GM19351 (cell line): ENCODE results near the gene SLC5A1.
"Not testable (repeated sequence)": the region's sequence is repeated elsewhere in the genome, so short reads cannot be mapped to it uniquely, and the experiment has no call there.

Experiments
- ATAC-seq: cut with Tn5 transposase; IDR thresholded peaks from one replicate; pipeline ENCODE4 v1.9.1; 2021; ENCODE audit warnings: mild to moderate bottlenecking, moderate library complexity; ENCODE audit not compliant: unreplicated experiment

Gene SLC5A1

DNA sequence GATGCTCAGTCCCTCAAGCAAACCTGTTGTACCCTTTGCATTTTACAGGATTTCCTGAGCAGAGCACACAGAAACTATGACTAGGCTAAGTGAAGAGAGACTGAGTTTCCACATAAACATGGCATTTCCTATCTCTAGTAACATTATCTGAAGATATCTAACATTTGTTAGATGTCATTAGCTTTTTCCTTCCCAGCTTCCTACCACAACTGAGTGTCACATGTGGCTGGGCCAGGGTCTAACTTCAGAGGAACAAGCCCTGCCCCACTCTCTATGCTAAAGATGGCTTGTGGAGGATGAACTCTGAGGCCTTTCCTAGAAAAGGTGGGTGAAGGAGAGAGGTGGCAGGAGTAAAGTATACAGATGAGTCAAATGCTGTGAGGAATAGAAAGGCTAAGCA is 99.5 kb downstream of the SLC5A1 start:
- no peak for ATAC-seq

DNA sequence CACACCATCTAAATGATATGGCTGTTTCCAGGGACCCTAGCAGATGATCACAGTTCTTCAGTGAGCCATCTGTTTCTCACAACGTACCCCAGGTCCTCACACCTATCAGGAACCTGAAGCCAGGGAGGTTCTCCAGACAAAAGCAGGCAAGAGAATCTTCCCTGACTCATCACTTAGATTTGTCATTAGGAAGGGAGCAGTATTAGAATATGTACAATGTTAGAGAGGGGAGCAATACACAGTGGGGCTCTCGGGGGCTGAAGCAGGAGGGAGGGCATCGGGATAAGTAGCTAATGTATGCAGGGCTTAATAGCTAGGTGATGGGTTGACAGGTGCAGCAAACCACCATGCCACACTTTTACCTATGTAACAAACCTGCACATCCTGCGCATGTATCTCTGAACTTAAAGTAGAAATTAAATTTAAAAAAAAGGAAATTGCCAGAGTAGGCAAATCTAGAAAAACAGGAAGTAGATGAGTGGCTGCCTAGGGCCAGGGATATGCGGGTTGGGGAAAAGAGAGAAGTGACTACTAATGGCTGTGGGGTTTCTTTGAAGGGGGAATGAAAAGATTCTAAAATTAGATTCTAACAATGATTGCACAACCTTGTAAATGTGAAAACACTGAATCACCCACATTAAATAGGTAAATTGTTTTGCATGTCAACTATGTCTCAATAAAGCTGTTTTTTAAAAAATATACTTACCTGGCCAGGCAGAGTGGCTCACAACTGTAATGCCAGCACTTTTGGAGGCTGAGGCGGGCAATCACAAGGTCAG is 101.6 kb downstream of the SLC5A1 start:
- ATAC-seq: no peak

DNA sequence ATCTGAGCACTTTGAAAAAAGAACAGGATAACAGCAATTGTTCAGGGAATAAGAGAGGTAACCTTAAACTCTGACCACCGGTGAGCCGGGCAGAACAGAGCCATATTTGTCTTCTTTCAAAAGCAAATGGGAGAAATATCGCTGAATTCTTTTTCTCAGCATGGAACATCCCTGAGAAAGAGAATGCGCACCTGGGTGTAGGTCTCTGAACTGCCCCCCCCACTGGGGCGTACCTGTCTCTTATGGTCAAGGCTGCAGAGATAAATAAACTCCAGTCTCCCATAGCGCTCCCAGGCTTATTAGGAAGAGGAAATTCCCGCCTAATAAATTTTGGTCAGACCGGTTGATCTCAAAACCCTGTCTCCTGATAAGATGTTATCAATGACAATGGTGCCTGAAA is 104.1 kb downstream of the SLC5A1 start:
- not testable (repeated sequence) for ATAC-seq

DNA sequence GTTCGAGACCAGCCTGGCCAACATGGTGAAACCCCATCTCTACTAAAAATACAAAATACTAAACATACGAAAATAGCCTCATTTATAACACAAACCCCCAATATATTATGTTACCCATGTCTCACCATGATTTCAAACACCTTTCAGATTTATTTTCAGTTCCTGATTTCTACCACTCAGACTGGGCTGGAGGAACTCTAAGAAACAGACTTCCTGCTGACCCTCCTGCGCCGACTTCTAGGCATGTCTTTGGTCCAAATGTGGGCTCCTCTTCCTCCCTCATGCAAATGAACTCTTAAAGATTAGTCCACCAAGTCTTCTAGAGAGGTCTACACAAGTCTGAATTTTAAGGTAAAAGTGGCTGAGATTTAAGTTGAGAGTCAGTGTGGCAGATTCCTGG is 105.3 kb downstream of the SLC5A1 start:
- ATAC-seq: not testable (repeated sequence)

DNA sequence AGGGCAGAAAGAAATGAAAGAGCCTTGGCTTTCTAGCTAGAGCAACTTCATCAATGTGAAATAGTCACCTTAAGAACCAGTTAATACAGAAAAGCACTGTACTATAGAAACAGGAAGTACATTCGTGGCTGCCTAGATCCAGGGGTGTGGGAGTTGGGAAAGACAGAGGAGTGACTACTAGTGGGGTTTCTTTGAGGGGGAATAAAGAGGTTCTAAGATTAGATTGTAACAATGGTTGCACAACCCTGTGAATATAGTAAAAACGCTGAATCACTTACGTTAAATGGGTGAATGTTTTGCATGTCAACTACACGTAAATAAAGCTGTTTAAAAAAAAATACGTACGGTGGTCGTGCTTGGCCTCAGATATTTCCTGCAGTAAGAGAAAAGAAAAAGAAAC is 107.6 kb downstream of the SLC5A1 start:
- not testable (repeated sequence) for ATAC-seq

DNA sequence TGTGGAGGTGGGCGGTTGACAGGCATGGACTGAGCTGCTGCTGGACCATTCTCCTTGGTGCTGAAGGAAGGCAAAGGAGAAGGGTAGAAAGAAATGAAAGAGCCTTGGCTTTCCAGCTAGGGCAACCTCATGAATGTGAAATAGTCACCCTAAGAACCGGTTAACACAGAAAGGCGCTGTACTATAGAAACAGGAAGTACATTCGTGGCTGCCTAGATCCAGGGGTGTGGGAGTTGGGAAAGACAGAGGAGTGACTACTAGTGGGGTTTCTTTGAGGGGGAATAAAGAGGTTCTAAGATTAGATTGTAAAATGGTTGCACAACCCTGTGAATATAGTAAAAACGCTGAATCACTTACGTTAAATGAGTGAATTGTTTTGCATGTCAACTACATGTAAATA is 108.6 kb downstream of the SLC5A1 start:
- ATAC-seq: not testable (repeated sequence)

DNA sequence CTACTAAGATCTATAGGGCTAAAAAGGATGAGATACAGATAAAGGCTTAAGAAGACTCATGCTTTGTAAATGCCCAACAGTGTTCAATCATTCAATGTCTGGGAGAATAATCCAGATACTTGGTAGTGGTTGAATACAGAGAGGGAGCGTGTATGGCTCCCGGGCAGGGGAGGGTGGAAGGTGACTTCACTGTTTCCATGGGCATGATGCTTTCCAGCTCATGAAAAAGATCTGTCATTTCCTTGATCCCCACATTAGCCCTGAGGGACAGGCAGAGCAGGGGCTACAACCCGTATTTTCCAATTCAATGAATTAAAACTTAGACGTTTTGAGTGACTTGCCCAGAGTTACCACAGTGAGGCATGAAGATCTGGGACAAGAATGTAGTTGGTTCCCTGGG is 111.7 kb downstream of the SLC5A1 start:
- not testable (repeated sequence) for ATAC-seq

DNA sequence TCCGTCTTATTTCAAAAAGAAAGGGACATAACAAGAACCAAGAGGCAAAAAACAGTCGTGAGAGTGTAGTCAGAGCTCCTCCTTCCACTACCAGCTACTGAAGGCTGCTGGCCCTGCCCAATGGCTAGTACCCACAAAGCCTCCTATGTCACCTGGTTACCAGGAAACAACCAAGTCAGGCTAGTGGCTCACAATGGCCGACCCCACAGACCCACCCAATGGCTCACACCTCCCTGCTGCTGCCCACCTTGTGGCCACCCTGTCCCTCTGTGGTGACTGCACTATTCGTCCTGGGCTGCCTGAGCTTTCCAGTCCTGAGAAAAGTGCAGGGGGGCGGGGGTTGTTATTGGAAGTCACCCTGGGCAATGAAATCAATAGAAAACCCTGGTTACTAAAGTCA is 114.6 kb downstream of the SLC5A1 start:
- ATAC-seq: not testable (repeated sequence)

DNA sequence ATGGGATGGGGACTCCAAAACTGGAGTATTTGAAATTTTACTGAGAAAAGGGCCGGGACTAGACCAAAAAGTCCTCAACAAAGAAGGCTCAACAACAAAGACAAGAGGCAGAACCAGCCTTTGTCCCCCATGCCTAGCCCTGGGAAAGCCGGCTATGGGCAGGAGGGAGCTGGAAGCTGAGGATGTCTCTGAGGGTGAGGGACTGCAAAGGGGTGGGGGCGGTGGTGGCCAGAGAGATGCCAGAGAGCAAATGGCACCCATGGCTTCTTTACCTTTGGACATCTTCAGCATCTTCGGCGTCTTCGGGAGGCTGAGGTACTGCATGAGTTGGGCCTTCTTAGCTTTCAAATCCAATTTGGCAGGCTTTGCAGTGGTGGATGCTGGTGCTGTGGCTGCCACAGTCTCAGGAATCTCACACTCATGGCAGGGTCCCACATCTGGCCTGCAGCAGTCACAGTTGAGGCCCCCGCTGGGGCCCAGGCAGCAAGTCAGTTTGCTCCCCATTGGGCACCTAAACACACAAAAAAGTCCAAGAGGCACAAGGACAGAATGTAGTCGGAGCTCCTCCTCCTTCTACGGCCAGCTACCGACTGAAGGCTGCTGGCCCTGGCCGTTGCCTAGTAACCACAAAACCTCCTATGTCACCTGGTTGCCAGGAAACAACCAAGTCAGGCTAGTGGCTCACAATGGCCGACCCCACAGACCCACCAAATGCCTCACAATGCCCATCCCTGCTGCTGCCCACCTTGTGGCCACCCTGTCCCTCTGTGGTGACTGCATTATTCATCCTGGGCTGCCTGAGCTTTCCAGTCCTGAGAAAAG is 115.9 kb downstream of the SLC5A1 start, which contains the start of gene C22orf42:
TSS of gene C22orf42 (minus strand) at position 592 of the 822 bp plus-strand sequence. CDS start at position 504, 88 bp downstream.
- ATAC-seq: no peak

DNA sequence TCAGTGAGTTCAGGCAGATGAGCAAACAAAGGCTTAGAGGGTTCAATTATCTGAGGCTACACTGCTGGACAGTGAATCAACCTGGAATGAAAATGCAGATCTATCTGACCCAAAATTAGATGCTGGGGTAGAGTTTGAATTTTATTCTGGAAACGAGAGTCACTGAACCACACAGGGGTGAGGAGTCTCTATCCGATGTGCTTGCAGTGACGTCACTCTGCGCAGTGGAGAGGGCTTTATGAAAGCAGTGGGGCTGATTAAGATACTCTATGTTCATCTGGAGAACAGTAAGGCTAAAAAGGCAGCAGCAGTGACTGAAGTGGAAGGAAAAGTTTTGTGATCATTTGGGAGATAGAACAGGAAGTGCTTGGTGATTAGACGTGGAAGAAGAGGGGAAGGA is 117.3 kb downstream of the SLC5A1 start:
- not testable (repeated sequence) for ATAC-seq
